ENCODE results near the gene MPZL2. TPM values are rescaled to one million over a fixed set of nuclear protein-coding genes. Genes with fewer than 3 reads are reported as not detected.

The MPZL2 gene
- polyA plus RNA-seq, 1 donor from 2014 or later: not detected

DNA sequence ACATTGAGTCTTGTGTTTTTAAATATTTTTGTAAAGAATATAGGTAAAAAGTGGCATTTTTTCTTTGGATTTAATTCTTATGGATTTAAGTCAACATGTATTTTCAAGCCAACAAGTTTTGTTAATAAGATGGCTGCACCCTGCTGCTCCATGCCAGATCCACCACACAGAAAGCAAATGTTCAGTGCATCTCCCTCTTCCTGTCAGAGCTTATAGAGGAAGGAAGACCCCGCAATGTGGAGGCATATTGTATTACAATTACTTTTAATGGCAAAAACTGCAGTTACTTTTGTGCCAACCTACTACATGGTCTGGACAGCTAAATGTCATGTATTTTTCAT lies 40.1 kb upstream of the MPZL2 start:
- Histone ChIP-seq H3K4me2 (ENCODE audit: low read length) (no peak overlapping the region), H3K27me3 (ENCODE audit: insufficient read depth, low read depth, low read length) (no peaks in the 10 kb centered on the region), H4K20me1 (ENCODE audit: insufficient read depth) (no peaks in the 10 kb centered on the region), H3K9me2 (ENCODE audit: insufficient read depth, low read length) (no peaks in the 10 kb centered on the region), H3K36me3 (ENCODE audit: insufficient read depth, low read length) (no peaks in the 10 kb centered on the region), H3K4me3 (ENCODE audit: low read length) (no peak overlapping the region), H3K9ac (ENCODE audit: low read length) (no peak overlapping the region), H3K27ac (ENCODE audit: low read length) (no peak overlapping the region), H2AFZ (ENCODE audit: low read depth, low read length) (no peak overlapping the region), H3F3A (ENCODE audit: insufficient read depth, low read length, poor library complexity, severe bottlenecking) (no peaks in the 10 kb centered on the region), H3K9me3 (ENCODE audit: low read length) (no peaks in the 10 kb centered on the region), H3K79me2 (replicated peaks; ENCODE audit: insufficient read depth, low read length) (no peaks in the 10 kb centered on the region)
- TF ChIP-seq, protein P1, sequence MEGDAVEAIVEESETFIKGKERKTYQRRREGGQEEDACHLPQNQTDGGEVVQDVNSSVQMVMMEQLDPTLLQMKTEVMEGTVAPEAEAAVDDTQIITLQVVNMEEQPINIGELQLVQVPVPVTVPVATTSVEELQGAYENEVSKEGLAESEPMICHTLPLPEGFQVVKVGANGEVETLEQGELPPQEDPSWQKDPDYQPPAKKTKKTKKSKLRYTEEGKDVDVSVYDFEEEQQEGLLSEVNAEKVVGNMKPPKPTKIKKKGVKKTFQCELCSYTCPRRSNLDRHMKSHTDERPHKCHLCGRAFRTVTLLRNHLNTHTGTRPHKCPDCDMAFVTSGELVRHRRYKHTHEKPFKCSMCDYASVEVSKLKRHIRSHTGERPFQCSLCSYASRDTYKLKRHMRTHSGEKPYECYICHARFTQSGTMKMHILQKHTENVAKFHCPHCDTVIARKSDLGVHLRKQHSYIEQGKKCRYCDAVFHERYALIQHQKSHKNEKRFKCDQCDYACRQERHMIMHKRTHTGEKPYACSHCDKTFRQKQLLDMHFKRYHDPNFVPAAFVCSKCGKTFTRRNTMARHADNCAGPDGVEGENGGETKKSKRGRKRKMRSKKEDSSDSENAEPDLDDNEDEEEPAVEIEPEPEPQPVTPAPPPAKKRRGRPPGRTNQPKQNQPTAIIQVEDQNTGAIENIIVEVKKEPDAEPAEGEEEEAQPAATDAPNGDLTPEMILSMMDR (IDR thresholded peaks at IDR 0.05; ENCODE audit: poor library complexity, severe bottlenecking): no peak
- no peak for TF ChIP-seq MXI1 (conservative IDR thresholded peaks at IDR 0.05; ENCODE audit: poor library complexity, severe bottlenecking)
- TF ChIP-seq EP300 (conservative IDR thresholded peaks at IDR 0.05; ENCODE audit: poor library complexity, severe bottlenecking): no peak
- TF ChIP-seq POLR2AphosphoS5 (IDR thresholded peaks at IDR 0.05): no peak
- no peak for TF ChIP-seq TAF1 (IDR thresholded peaks at IDR 0.05; ENCODE audit: low read depth)
- TF ChIP-seq EZH2 (IDR thresholded peaks at IDR 0.05; ENCODE audit: borderline replicate concordance, insufficient read depth, low read length, poor library complexity, severe bottlenecking): no peak

DNA sequence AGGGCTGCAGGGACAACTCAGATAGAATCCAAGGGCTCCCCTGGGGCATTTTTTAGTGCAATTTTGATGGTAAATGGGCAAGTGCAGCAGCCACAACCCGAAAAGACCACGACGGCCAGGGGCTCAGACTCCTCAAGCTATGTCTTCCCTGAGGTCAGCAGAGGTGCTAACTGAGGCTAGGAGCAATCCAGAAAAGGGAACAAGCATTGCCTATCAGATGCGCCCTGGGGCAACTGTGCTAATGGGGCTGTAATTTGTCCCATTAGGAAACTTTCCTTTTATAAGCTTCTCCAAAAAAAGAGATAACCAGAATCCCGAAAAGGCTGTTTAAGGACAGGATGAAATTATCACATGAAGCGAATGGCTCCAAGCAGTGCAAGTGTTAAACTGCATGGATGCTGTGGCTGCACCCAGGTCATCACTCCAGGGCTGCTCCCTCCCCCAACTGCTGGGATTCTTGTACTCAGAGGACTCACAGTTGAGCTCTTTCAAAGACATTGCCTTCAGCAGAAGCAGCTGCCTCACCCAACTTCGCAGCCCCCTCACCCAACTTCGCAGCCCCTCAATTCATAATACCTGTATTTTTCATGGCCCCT lies 37.6 kb upstream of the MPZL2 start:
- H3K9ac ChIP-seq (ENCODE audit: low read length): no peak overlapping the region
- H3K36me3 ChIP-seq (ENCODE audit: insufficient read depth, low read length): no peaks in the 10 kb centered on the region
- no peak overlapping the region for H3K27ac ChIP-seq (ENCODE audit: low read length)
- H4K20me1 ChIP-seq (ENCODE audit: insufficient read depth): no peaks in the 10 kb centered on the region
- H2AFZ ChIP-seq (ENCODE audit: low read depth, low read length): no peak overlapping the region
- no peaks in the 10 kb centered on the region for H3K9me2 ChIP-seq (ENCODE audit: insufficient read depth, low read length)
- H3K4me2 ChIP-seq (ENCODE audit: low read length): no peak overlapping the region
- no peaks in the 10 kb centered on the region for H3K27me3 ChIP-seq (ENCODE audit: insufficient read depth, low read depth, low read length)
- H3K79me2 ChIP-seq (replicated peaks; ENCODE audit: insufficient read depth, low read length): no peaks in the 10 kb centered on the region
- H3F3A ChIP-seq (ENCODE audit: insufficient read depth, low read length, poor library complexity, severe bottlenecking): no peaks in the 10 kb centered on the region
- no peaks in the 10 kb centered on the region for H3K9me3 ChIP-seq (ENCODE audit: low read length)
- no peak overlapping the region for H3K4me3 ChIP-seq (ENCODE audit: low read length)
- no peak for TF ChIP-seq EP300 (conservative IDR thresholded peaks at IDR 0.05; ENCODE audit: poor library complexity, severe bottlenecking)
- no peak for TF ChIP-seq MXI1 (conservative IDR thresholded peaks at IDR 0.05; ENCODE audit: poor library complexity, severe bottlenecking)
- TF ChIP-seq SMC3 (conservative IDR thresholded peaks at IDR 0.05; ENCODE audit: poor library complexity): no peak
- TF ChIP-seq TAF1 (IDR thresholded peaks at IDR 0.05; ENCODE audit: low read depth): no peak
- TF ChIP-seq, protein P2, sequence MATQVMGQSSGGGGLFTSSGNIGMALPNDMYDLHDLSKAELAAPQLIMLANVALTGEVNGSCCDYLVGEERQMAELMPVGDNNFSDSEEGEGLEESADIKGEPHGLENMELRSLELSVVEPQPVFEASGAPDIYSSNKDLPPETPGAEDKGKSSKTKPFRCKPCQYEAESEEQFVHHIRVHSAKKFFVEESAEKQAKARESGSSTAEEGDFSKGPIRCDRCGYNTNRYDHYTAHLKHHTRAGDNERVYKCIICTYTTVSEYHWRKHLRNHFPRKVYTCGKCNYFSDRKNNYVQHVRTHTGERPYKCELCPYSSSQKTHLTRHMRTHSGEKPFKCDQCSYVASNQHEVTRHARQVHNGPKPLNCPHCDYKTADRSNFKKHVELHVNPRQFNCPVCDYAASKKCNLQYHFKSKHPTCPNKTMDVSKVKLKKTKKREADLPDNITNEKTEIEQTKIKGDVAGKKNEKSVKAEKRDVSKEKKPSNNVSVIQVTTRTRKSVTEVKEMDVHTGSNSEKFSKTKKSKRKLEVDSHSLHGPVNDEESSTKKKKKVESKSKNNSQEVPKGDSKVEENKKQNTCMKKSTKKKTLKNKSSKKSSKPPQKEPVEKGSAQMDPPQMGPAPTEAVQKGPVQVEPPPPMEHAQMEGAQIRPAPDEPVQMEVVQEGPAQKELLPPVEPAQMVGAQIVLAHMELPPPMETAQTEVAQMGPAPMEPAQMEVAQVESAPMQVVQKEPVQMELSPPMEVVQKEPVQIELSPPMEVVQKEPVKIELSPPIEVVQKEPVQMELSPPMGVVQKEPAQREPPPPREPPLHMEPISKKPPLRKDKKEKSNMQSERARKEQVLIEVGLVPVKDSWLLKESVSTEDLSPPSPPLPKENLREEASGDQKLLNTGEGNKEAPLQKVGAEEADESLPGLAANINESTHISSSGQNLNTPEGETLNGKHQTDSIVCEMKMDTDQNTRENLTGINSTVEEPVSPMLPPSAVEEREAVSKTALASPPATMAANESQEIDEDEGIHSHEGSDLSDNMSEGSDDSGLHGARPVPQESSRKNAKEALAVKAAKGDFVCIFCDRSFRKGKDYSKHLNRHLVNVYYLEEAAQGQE (IDR thresholded peaks at IDR 0.05; ENCODE audit: borderline replicate concordance): no peak
- no peak for TF ChIP-seq EZH2 (IDR thresholded peaks at IDR 0.05; ENCODE audit: borderline replicate concordance, insufficient read depth, low read length, poor library complexity, severe bottlenecking)
- TF ChIP-seq RAD21 (conservative IDR thresholded peaks at IDR 0.05): no peak
- TF ChIP-seq, protein P1 (IDR thresholded peaks at IDR 0.05; ENCODE audit: poor library complexity, severe bottlenecking): no peak
- no peak for TF ChIP-seq POLR2AphosphoS5 (IDR thresholded peaks at IDR 0.05)
